Panc1 (cell line): ENCODE data around the gene KLF15. TPM values are rescaled to one million over a fixed set of nuclear protein-coding genes. Genes with fewer than 3 reads are reported as not detected.

Source experiments
- ATAC-seq: fragments of 200-7000 bp; cut with Tn5 transposase; 2 replicates; pipeline ENCODE4 v1.9.1; 2020; ENCODE audit warnings: mild to moderate bottlenecking, moderate library complexity
- BruUV-seq: library from RNA; stranded (reverse); fragments of 400-500 nt; replicated peaks from 2 replicates; lab custom pipeline; 2021; lab: Mats Ljungman, UMichigan
- CTCF ChIA-PET: fragments of 300-600 bp; sonication (Branson Sonifier 250); formaldehyde crosslinking; loops from one replicate; lab custom pipeline; 2022; ENCODE audit warnings: antibody characterized with exemption; lab: Charles Lee
- POLR2A ChIA-PET: fragments of 300-600 bp; sonication (Branson Sonifier 250); formaldehyde crosslinking; loops from one replicate; lab custom pipeline; 2022; ENCODE audit warnings: antibody characterized with exemption; lab: Charles Lee
- DNase-seq: peaks from one replicate; pipeline ENCODE4 v3.0.0-alpha.2; 2010; ENCODE audit warnings: low read depth, low spot score
- H3K27ac ChIP-seq: 2 replicates; pipeline ENCODE4 v1.5.1; 2011; ENCODE audit warnings: mild to moderate bottlenecking, low read length, inconsistent platforms
- H3K27me3 ChIP-seq: fragments of 200-500 bp; sonication (Bioruptor generic); 2 replicates; pipeline ENCODE4 v1.6.0; 2014; ENCODE audit warnings: low read length, inconsistent platforms; ENCODE audit not compliant: control insufficient read depth, insufficient read depth
- H3K36me3 ChIP-seq: fragments of 200-500 bp; sonication (Bioruptor generic); 2 replicates; pipeline ENCODE4 v1.5.1; 2014; ENCODE audit warnings: inconsistent platforms, mild to moderate bottlenecking, low read length, moderate library complexity; ENCODE audit not compliant: control insufficient read depth, insufficient read depth
- H3K4me1 ChIP-seq: 2 replicates; pipeline ENCODE4 v1.5.1; 2011; ENCODE audit warnings: inconsistent platforms, mild to moderate bottlenecking, low read length, moderate library complexity; ENCODE audit not compliant: control insufficient read depth, insufficient read depth
- H3K4me3 ChIP-seq, 2 experiments: 2 replicates each; pipeline ENCODE4 v1.5.1; 2011 to 2012; ENCODE audit warnings: low read depth in 2 of 2, low read length in 2 of 2, mild to moderate bottlenecking in 2 of 2, inconsistent platforms in 1 of 2, moderate library complexity in 1 of 2
- H3K9me3 ChIP-seq: fragments of 200-500 bp; sonication (Bioruptor generic); 2 replicates; pipeline ENCODE4 v1.5.1; 2014; ENCODE audit warnings: low read depth, mild to moderate bottlenecking, inconsistent platforms, low read length, moderate library complexity; ENCODE audit not compliant: control insufficient read depth, insufficient read depth
- CTCF ChIP-seq: fragments of 450-650 bp; IDR thresholded peaks from 2 replicates; pipeline ENCODE4 v1.5.1; 2017; ENCODE audit warnings: mild to moderate bottlenecking
- POLR2AphosphoS5 ChIP-seq: IDR thresholded peaks from 2 replicates; pipeline ENCODE4 v1.6.1; 2012; ENCODE audit warnings: mild to moderate bottlenecking, low read depth, low read length, moderate library complexity
- REST ChIP-seq, 2 experiments: IDR thresholded peaks; 2 replicates each; pipeline ENCODE4 v1.6.1; 2011 to 2012; ENCODE audit warnings: low read depth in 2 of 2, control low read depth in 1 of 2, low read length in 1 of 2, mild to moderate bottlenecking in 1 of 2, moderate library complexity in 1 of 2; ENCODE audit not compliant: insufficient read depth in 1 of 2
- SIN3A ChIP-seq: IDR thresholded peaks from 2 replicates; pipeline ENCODE4 v1.6.1; 2012; ENCODE audit warnings: low read depth, mild to moderate bottlenecking, low read length, moderate library complexity, borderline replicate concordance; ENCODE audit not compliant: insufficient read depth
- TCF7L2 ChIP-seq: IDR thresholded peaks from 2 replicates; pipeline ENCODE4 v1.6.1; 2011; ENCODE audit warnings: mild to moderate bottlenecking, low read depth, low read length, inconsistent platforms
- in situ Hi-C: cut with HindIII; loops from 2 replicates; pipeline ENCODE4 v1.10.0; 2016; ENCODE audit warnings: low sequenced_read_pairs, low pct_unique_long_range_greater_than_20kb
- intact Hi-C: fragments of 100-400 bp; cut with micrococcal nuclease; formaldehyde crosslinking; loops from one replicate; pipeline ENCODE4 v1.10.0; 2022; ENCODE audit not compliant: unreplicated experiment
- total RNA-seq: library from RNA; stranded (reverse); gene quantifications from one replicate; pipeline ENCODE4 v1.2.1, GENCODE V29; 2021; ENCODE audit not compliant: unreplicated experiment

KLF15 gene
- total RNA-seq, 1 experiment from 2014 or later, result 0.10 TPM

- Histone ChIP-seq H3K36me3 (no peaks in the 10 kb centered on the region), H3K27ac (no peak overlapping the region), H3K9me3 (no peaks in the 10 kb centered on the region), H3K27me3 (peaks cover 3% of the 10 kb centered on the region; the same call in 1 of the 2 replicates), H3K4me1 (no peaks in the 10 kb centered on the region), H3K4me3 (no peak overlapping the region)
- CTCF ChIA-PET, result interaction anchor here (0.6 kb wide), 1 partner anchor 159 kb away, joined by 5 read pairs; no protein-coding TSS in a partner anchor
- no peak for ATAC-seq
- POLR2A ChIA-PET, result no interaction called here
- intact Hi-C loops (no loop called here), in situ Hi-C loops (no loop called here)
- BruUV-seq, result no TSS peak
- TF ChIP-seq TCF7L2 (no peak), REST (IDR thresholded peaks at IDR 0.05; ENCODE audit: insufficient read depth in 1 of 2, low read depth in 2 of 2, low read length in 1 of 2) (no peak), POLR2AphosphoS5 (no peak), CTCF (no peak), SIN3A (no peak)
- DNase-seq, result no peak
Observed at GRCh38 chr3:126372413-126373145, 15.4 kb upstream of the KLF15 start.

GRCh38 chr3:126371096-126371705 lies 14.0 kb upstream of the KLF15 start:
- POLR2A ChIA-PET, result interaction anchor here (0.6 kb wide), 1 partner anchor 249 kb away, joined by 7 read pairs; no protein-coding TSS in a partner anchor
- intact Hi-C loops, result no loop called here
- Histone ChIP-seq H3K4me1 (no peaks in the 10 kb centered on the region), H3K27me3 (peaks cover 6% of the 10 kb centered on the region; the same call in 1 of the 2 replicates), H3K9me3 (no peaks in the 10 kb centered on the region), H3K4me3 (no peak overlapping the region), H3K27ac (no peak overlapping the region), H3K36me3 (no peaks in the 10 kb centered on the region)
- in situ Hi-C loops, result no loop called here
- no peak for TF ChIP-seq TCF7L2
- TF ChIP-seq REST (IDR thresholded peaks at IDR 0.05; ENCODE audit: insufficient read depth in 1 of 2, low read depth in 2 of 2, low read length in 1 of 2), result no peak
- no peak for TF ChIP-seq POLR2AphosphoS5
- TF ChIP-seq SIN3A, result no peak
- no peak for TF ChIP-seq CTCF
- no peak for ATAC-seq
- no peak for DNase-seq
- no TSS peak for BruUV-seq
- CTCF ChIA-PET, result no interaction called here
